CD4-positive, alpha-beta T cell treated with Interleukin-4 for 4 hours (primary cell): ENCODE data around the gene CENPK.
"Not testable (repeated sequence)": the region's sequence is repeated elsewhere in the genome, so short reads cannot be mapped to it uniquely, and the experiment has no call there.

Source experiments
- DNase-seq: peaks from one replicate; pipeline ENCODE4 v3.0.0-alpha.2; 2020

CENPK gene

GRCh38 chr5:65506961-65507360, 56.0 kb downstream of the CENPK start:
- no peak for DNase-seq

DNA sequence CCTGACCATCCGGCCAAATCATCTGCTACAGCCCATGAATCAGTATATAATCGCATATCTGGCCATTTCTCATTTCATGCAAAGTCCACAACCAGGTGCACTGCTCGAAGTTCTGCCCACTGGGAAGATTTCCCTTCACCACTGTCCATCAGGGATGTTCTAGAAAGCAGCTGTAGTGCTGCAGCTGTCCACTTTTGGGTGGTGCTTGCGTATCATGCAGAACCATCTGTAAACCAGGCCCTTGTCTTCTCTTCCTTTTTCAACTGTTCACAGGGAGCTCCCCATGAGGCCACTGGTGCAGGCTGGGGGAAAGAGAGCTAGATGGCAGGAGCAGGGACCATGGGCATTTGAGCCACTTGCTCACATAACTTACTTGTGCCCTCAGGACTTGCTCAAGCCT, 73.8 kb downstream of the CENPK start:
- no peak for DNase-seq

DNA sequence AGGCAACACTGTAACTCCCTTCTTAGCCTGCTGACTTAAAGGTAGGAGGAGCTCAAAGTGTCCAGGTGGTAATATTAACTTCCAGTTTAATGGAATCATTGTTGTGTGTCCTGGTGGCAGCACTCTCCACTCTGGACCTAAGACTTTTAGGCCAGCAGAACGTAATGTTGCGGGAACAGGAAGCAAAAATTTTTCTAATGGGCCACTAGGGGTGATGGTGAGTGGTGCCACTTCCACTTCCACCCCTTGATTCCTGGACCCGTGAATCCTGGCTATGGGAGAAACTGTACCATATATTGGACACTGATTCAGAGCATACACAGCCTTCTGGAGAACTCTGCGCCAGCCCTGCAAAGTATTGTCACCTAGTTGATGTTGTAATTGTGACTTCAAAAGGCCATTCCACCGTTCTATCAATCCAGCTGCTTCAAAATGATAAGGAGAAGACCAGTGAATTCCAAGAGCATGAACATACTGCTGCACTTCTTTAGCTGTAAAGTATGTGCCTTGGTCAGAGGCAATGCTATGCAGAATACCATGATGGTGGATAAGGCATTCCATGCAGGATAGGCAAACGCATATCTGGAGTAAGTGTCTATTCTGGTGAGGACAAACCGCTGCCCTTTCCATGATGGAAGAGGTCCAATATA, 74.8 kb downstream of the CENPK start:
- DNase-seq = not testable (repeated sequence)

DNA sequence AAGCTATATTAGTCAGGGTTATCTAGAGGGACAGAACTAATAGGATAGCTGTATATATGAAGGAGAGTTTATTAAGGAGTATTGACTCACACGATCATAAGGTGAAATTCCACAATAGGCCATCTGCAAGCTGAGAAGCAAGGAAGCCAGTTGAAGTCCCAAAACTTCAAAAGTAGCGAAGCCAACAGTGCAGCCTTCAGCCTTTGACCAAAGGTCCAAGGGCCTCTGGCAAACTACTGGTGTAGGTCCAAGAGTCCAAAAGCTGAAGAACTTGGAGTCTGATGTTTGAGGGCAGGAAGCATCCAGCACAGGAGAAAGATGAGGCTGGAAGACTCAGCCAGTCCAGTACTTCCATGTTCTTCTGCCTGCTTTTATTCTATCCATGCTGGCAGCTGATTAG, 76.2 kb downstream of the CENPK start:
- DNase-seq = not testable (repeated sequence)

DNA sequence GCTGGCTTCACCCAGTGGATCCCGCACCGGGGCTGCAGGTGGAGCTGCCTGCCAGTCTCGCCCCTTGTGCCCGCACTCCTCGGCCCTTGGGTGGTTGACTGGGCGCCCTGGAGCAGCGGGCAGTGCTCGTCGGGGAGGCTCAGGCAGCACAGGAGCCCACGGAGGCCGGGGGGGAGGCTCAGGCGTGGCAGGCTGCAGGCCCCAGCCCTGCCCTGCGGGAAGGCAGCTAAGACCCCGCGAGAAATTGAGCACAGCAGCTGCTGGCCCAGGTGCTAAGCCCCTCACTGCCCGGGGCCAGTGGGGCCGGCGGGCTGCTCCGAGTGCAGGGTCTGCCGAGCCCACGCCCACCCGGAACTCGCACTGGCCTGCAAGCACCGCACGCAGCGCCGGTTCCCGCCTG, 77.6 kb downstream of the CENPK start:
- no peak for DNase-seq

DNA sequence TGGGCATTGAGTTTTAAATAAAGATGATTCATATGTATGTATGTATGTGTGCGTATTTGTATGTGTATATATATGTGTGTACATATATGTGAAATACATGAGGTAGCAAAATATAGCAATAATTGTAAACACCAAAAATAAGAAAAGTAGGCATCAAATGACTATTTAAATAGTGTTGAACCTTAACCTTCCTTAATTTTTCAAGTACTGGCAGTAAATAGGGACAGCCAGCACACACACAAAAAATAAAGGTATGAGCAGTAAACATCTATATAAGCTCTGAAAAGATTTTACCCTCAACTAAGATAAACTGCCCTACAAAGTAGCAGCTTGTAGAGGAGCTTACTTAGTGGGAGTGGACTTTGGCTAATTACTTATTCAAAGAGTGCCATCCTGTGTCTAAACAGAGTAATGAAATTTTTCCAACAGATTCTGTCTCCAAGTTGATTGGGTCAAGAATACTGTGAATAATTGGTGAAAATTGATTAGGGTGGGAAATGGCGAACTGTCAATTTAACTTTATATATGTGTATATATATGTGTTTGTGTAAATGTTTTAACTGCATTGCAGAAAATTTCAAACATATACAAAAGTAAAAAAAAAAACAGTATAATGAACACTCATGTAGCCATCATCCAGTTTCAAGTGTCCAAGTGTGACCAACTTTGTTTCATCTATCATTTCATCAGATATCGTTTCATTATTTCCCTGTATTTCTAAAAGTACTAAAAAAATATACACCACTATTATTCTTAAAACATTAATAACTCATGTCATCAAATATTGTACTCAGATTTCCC, 79.2 kb downstream of the CENPK start:
- DNase-seq = peak; percentile 70

- peak; percentile 33 for DNase-seq
Measured at GRCh38 chr5:65482736-65483545, 80.0 kb downstream of the CENPK start.

GRCh38 chr5:65482296-65482735, 80.7 kb downstream of the CENPK start:
- no peak for DNase-seq

DNA sequence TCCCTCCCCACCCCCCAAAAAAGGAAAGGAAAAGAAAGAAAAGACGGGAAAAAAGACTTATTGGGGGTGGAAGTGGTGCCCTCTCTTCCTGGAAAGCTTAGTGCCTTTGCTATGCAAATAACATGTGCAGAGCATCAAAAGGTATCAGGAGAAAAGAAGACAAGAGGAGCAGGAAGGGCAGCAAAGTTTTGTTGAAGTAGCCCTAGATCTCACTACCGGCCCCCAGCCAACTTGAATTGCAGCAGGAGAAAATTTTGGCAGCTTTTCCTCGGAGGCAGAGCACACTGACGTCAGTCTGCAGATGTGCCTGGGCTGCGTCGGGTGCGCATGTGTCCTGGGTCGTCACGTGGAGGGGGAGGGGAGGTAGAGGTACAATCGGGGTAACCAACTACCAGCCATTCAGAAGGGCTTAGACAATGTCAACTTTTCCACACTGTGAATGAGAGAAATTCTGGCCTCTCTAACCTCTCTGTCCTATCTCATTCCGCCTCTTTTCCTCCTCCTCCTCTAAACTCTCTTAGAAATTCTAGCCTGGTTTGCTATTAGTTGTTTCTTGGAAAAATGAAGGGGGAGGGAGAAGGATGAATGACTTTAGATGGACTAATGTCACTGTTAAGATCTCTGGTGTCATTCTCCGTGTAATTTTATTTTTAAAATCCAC, 81.2 kb downstream of the CENPK start, which contains the start of gene ADAMTS6:
Gene ADAMTS6, minus strand, starts transcription at position 286 of the 661 bp plus-strand sequence. CDS start 8,247 bp downstream, outside the sequence.
- peak; percentile 73 for DNase-seq

DNA sequence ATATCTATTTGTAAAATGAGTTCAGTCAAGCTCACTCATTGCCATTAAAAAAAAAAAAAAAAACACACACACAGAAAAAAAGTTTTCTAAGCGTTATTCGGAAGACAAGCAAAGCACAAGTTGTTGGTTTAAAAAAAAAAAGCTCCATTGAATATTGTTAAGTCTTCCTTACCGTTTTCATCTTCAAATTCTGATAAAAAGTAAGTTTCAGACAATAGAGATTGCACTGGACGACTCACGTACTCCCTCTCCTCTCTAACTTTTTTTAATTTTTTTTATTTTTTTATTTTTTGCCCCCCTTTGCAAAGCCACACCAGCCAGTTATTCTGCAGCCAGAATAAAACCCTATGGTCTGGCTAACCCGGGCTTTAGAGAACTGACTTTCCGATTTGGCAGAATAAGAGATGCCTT, 81.8 kb downstream of the CENPK start:
- DNase-seq = no peak

DNA sequence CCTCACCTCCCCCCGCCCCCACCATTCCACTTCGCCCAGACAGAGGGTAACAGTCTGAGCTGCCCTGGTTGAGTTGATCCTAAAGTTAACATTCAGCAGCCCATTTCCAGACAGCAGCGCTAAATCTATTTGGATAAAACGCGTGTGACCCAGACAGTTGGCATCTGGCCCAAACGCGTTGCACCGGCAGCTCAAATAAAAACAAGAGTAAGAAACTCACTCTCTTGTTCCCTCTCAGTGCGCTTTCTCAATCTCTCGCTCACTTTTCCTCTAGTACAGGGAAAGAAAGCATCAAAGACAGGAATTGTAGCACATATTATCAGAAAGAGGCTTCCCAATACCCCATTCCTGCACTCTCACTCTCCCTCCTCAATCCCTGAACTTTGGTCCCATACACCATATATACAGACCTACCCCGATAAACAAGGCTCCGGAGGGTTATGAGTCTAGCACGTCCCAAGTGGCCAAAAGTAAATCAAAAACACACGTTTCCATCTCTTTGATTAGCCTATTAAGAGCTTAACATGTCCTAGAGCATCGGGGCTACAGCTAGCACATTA, 82.6 kb downstream of the CENPK start:
- DNase-seq = peak; percentile 21

- DNase-seq = no peak
Measured at GRCh38 chr5:65479527-65479926, 83.4 kb downstream of the CENPK start.

DNA sequence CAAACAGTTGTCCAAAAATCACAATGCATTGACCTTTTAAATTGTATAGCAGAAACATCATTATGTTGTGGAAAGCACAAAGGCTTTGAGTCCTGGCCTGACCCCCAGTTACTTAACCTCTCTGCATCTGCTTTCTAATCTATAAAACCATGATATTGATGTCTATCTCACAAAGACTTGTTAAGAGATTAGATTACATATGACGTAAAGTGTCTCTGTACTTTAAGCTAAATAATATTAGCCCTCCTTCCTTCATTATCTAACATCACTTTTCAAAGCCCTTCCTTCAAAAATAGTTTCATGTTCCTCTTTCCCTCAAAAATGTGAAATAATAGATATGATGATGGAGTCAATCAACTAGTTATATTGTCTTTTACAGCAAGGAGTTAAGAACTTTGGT, 84.6 kb downstream of the CENPK start:
- no peak for DNase-seq

DNA sequence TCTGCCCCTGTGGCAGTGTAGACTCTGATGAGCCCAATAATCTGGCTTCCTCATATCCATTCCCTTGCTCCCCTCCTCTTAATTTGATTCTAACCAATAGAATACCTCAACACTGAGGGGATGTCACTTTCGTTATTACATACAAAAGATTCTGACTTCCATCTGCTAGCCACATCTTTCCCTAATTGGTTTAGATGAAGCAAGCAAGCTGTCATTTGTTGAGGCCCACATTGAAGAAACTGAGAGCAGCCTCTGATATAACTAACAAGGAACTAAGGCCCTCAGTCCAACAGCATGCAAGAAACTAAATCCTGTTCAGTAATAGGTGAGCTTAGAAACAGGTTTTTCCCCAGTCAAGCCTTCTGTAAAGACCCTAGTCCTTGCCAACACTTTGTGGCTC, 87.1 kb downstream of the CENPK start:
- no peak for DNase-seq

- DNase-seq = no peak
Measured at GRCh38 chr5:65475336-65475735, 87.6 kb downstream of the CENPK start.

DNA sequence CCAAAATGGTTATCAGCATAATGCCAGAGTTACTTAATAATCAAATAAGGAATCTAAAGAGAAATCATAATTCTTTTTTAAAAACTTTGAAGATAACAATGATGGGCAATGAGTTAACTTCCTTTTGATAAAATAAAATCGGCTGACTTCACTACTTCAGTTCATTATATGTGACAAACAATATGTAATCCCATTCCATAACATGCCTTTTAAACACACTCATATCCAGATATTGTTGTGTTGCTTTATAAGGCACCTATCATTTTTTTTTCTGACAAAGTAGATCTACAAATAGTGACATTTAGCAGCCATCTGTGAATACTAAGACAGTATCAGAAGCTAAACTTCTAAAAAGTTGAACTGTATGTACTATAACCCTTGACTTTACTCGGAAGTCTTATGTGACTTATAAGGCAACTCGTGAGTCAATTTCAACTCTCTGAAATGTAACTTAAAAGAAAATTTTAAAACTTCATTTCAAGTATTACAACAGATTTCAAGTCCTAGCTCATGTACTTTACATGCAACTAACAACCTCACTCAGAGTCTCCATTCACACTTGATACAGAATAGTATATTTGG, 88.7 kb downstream of the CENPK start:
- no peak for DNase-seq

- no peak for DNase-seq
Measured at GRCh38 chr5:65468633-65469032, 94.3 kb downstream of the CENPK start.
